ENCODE data around the gene TOM1L1. TPM values are rescaled to one million over a fixed set of nuclear protein-coding genes. Genes with fewer than 3 reads are reported as not detected.

TOM1L1 gene, protein sequence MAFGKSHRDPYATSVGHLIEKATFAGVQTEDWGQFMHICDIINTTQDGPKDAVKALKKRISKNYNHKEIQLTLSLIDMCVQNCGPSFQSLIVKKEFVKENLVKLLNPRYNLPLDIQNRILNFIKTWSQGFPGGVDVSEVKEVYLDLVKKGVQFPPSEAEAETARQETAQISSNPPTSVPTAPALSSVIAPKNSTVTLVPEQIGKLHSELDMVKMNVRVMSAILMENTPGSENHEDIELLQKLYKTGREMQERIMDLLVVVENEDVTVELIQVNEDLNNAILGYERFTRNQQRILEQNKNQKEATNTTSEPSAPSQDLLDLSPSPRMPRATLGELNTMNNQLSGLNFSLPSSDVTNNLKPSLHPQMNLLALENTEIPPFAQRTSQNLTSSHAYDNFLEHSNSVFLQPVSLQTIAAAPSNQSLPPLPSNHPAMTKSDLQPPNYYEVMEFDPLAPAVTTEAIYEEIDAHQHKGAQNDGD
- 100 to 1,000 TPM in 1 of 4 donors, 10 to 100 TPM in 2, 1 to 10 TPM in 1; 7.1 to 103 (median 55.4) TPM for total RNA-seq

DNA sequence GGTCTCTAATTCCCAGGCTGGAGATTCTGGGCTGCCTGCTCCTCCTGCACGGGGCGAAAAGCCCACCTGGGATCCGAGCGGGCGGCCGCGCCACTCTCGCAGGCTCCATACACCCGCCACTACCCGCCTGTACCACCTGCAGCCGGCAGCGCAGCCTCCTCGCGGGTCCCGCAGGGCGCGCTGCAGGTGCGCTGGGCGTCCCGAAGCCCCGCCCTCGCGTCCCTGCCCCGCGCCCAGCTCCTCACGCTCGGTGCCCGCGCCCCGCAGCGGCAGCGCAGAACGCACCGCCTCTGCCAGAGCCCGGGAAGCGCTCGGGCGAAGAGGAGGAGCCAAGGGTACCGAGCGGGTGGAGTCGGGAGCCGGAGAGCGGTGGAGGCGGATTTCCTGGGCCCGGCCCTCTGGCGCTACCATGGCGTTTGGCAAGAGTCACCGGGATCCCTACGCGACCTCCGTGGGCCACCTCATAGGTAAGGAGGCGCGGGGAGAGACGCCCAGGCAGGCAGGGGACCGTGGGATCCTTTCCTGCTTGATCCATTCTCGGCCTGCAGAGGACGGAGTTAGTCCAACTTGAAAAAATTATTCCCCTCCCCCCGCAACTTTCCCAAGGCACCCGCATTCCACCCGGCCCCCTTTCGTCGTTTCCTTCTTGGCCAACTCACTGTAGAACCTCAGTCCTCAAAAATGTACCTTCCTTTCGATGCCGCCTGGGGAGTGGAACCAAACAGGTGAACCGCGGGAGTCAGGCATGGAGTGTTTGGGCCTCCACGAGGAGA lies at the start of gene TOM1L1:
TOM1L1 (plus strand) TSS at position 396 of the 773 bp plus-strand sequence; CDS start at position 410, 14 bp downstream.
- Histone ChIP-seq H3K36me3 (no peaks in the 10 kb centered on the region), H3K4me1 (peaks cover 0 to 15% (median 8%) of the 10 kb centered on the region in 4 donors), H3K9me3 (no peaks in the 10 kb centered on the region), H3K27me3 (peaks cover 3% of the 10 kb centered on the region), H3K27ac (peak within 1 kb of the TSS; percentile 68 to 79 (median 78)), H3K4me3 (peak within 1 kb of the TSS; percentile 51 to 71 (median 54))
- in situ Hi-C loops (cut with MboI; ENCODE audit: low pct_ligation_motif_present in 1 of 4, low pct_unique_long_range_greater_than_20kb in 1 of 4, low sequenced_read_pairs in 3 of 4), result no loop called here
- peak; percentile 89 for DNase-seq
- intact Hi-C loops (cut with DNase I; ENCODE audit: low total_unique reads), result no loop called here
- TF ChIP-seq POLR2AphosphoS5 (IDR thresholded peaks at IDR 0.05) (peak; percentile 39 to 61 (median 57)), EP300 (IDR thresholded peaks at IDR 0.05; ENCODE audit: low read depth) (no peak), POLR2A (IDR thresholded peaks at IDR 0.05) (peak; percentile 48)
- TF ChIP-seq, protein P1, sequence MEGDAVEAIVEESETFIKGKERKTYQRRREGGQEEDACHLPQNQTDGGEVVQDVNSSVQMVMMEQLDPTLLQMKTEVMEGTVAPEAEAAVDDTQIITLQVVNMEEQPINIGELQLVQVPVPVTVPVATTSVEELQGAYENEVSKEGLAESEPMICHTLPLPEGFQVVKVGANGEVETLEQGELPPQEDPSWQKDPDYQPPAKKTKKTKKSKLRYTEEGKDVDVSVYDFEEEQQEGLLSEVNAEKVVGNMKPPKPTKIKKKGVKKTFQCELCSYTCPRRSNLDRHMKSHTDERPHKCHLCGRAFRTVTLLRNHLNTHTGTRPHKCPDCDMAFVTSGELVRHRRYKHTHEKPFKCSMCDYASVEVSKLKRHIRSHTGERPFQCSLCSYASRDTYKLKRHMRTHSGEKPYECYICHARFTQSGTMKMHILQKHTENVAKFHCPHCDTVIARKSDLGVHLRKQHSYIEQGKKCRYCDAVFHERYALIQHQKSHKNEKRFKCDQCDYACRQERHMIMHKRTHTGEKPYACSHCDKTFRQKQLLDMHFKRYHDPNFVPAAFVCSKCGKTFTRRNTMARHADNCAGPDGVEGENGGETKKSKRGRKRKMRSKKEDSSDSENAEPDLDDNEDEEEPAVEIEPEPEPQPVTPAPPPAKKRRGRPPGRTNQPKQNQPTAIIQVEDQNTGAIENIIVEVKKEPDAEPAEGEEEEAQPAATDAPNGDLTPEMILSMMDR (IDR thresholded peaks at IDR 0.05), result peak in 3 of 5 experiments; percentile 3 to 40 (median 25)
- WGBS, 2 donors (ENCODE audit: low coverage in 1 of 2), result 6% methylated on average over 41 of the region's 67 CpGs; no CpG with 5 or more reads in 1 of the 2 donors

DNA sequence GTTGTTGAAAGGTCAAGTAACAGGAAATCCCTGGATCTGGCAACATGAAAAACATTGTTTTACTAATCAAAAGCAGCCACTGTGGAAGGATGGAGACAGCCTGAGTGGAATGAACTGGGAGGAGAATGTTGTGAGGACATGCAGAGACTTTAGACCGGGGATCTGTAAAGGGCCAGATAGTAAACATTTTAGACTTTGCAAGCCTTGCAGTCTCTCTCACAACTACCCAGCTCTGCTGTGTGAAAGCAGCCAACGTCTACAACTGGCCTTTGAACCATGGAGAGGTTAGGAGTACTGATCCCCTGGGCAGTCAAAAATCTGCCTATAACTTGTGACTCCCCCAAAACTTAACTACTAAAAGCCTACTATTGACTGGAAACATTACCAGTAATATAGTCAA lies 41.5 kb upstream of the TOM1L1 start:
- TF ChIP-seq, protein P1 (IDR thresholded peaks at IDR 0.05), result no peak
- TF ChIP-seq EP300 (IDR thresholded peaks at IDR 0.05; ENCODE audit: low read depth), result no peak
- no peak for TF ChIP-seq POLR2A (IDR thresholded peaks at IDR 0.05)
- no peak for TF ChIP-seq POLR2AphosphoS5 (IDR thresholded peaks at IDR 0.05)
- H3K9me3 ChIP-seq, result no peaks in the 10 kb centered on the region
- WGBS, 2 donors (ENCODE audit: low coverage in 1 of 2), result 20 to 27% methylated on average over 1 to 2 of the region's 2 CpGs
- no peaks in the 10 kb centered on the region for H3K4me1 ChIP-seq
- intact Hi-C loops (cut with DNase I; ENCODE audit: low total_unique reads) (no loop called here), in situ Hi-C loops (cut with MboI; ENCODE audit: low pct_ligation_motif_present in 1 of 4, low pct_unique_long_range_greater_than_20kb in 1 of 4, low sequenced_read_pairs in 3 of 4) (no loop called here)
- no peaks in the 10 kb centered on the region for H3K36me3 ChIP-seq
- no peaks in the 10 kb centered on the region for H3K27me3 ChIP-seq
- no peak overlapping the region for H3K27ac ChIP-seq
- no peak for DNase-seq
- H3K4me3 ChIP-seq, result no peak overlapping the region

DNA sequence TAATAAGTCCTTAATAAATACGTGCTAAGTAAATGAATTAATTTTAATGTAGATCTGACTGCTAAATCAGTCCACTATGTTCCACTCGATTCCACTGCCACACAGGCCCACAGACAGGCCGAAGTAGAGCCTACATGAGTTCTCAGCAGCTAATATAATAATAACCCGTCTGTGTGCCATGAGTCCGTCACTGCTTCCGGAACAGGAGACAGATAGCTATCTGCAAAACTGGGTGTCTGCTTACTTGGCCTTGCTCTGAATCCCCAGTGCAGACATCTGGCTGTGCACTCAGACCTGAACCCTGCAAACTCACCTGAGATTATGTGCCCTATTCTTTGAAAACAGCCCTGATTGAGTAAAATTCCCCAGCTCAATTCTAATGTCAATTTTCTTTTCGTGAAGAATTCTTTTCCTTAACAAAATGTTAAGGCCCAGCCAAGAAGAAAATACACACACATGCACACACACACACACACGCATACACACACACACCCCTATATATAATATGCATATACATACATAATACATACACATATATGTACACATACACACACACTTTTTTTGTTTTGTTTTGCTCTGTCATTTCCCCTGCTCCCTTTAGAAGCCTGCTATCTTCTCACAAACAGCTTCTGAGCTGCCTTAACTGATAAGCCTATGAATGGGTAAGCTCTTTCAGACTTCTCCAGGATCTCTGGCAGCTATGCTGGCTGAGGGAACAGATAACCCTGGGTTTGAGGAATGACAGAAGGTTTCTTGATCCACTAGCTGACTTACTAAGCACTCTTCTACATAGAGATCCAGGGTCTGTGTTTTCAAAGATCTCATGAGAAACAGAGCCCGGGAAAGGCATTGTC lies 39.8 kb upstream of the TOM1L1 start:
- no peaks in the 10 kb centered on the region for H3K4me1 ChIP-seq
- no peak for DNase-seq
- no peak overlapping the region for H3K4me3 ChIP-seq
- WGBS, 2 donors (ENCODE audit: low coverage in 1 of 2), result 76 to 88% methylated on average over 4 to 9 of the region's 9 CpGs
- TF ChIP-seq EP300 (IDR thresholded peaks at IDR 0.05; ENCODE audit: low read depth), result no peak
- TF ChIP-seq, protein P1 (IDR thresholded peaks at IDR 0.05), result no peak
- TF ChIP-seq POLR2AphosphoS5 (IDR thresholded peaks at IDR 0.05), result no peak
- TF ChIP-seq POLR2A (IDR thresholded peaks at IDR 0.05), result no peak
- in situ Hi-C loops (cut with MboI; ENCODE audit: low pct_ligation_motif_present in 1 of 4, low pct_unique_long_range_greater_than_20kb in 1 of 4, low sequenced_read_pairs in 3 of 4), result no loop called here
- intact Hi-C loops (cut with DNase I; ENCODE audit: low total_unique reads), result no loop called here
- H3K9me3 ChIP-seq, result no peaks in the 10 kb centered on the region
- H3K27me3 ChIP-seq, result no peaks in the 10 kb centered on the region
- no peak overlapping the region for H3K27ac ChIP-seq
- H3K36me3 ChIP-seq, result no peaks in the 10 kb centered on the region

Data from transverse colon (tissue), 4 donors.